Stimulated activated naive B cell treated with anti-CD40 and anti-IgM and Interleukin-4, amounts not matched to agents 10 μg/mL and 1 μg/mL and 100 μg/mL, for 72 hours (primary cell): ENCODE measurements around the gene FARP1.
"Not testable (repeated sequence)": the region's sequence is repeated elsewhere in the genome, so short reads cannot be mapped to it uniquely, and the experiment has no call there.

Source experiments
- ATAC-seq, 2 donors: fragments of 150-1000 bp; cut with Tn5 transposase; replicated peaks; 2 replicates each; pipeline ENCODE4 v1.10.0; 2021; ENCODE audit warnings: moderate library complexity in 1 of 2
- DNase-seq: peaks from one replicate; pipeline ENCODE4 v3.0.0; 2021
- H3K27ac Mint-ChIP-seq: one replicate; pipeline ENCODE4 v1.8.0; 2022; ENCODE audit warnings: mild to moderate bottlenecking, mixed read lengths
- H3K27me3 Mint-ChIP-seq, 2 donors: one replicate each; pipeline ENCODE4 v1.8.0; 2022; ENCODE audit warnings: mixed read lengths in 2 of 2
- H3K36me3 Mint-ChIP-seq, 2 donors: one replicate each; pipeline ENCODE4 v1.8.0; 2022; ENCODE audit warnings: mixed read lengths in 2 of 2, mild to moderate bottlenecking in 1 of 2
- H3K4me1 Mint-ChIP-seq, 2 donors: one replicate each; pipeline ENCODE4 v1.8.0; 2022; ENCODE audit warnings: mixed read lengths in 2 of 2, mild to moderate bottlenecking in 1 of 2
- H3K4me3 Mint-ChIP-seq, 2 donors: one replicate each; pipeline ENCODE4 v1.8.0; 2022; ENCODE audit warnings: mild to moderate bottlenecking in 2 of 2, mixed read lengths in 2 of 2, moderate library complexity in 1 of 2
- H3K9me3 Mint-ChIP-seq, 2 donors: one replicate each; pipeline ENCODE4 v1.8.0; 2022; ENCODE audit warnings: mixed read lengths in 2 of 2, mild to moderate bottlenecking in 1 of 2

The FARP1 gene

DNA sequence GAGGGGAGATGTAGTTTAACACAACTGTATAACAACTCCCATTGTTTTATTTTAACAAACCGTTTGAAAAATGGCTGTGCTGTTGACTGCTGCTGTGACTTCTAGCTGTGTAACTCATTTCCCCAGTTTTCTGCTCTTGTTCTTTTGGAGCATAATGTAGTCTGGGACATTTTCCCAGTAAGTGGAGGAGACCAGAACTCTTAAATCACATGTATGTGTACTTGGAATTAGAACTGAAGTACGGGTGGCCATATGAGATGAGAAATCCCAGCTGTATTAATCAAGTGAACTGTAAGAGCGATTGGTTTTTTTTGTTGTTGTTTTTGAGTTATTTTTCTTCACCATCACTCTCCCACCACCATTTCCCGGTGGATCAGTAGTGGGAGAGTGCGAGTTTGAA lies 83.6 kb downstream of the FARP1 start:
- ATAC-seq = no peak
- DNase-seq = no peak
- peaks cover 3 to 4% of the 10 kb centered on the region in 2 donors for H3K27me3 Mint-ChIP-seq
- peaks cover 0 to 1% of the 10 kb centered on the region in 2 donors for H3K36me3 Mint-ChIP-seq
- H3K9me3 Mint-ChIP-seq = peaks cover 1 to 5% of the 10 kb centered on the region in 2 donors
- H3K4me1 Mint-ChIP-seq = no peaks in the 10 kb centered on the region
- no peak overlapping the region for H3K27ac Mint-ChIP-seq
- H3K4me3 Mint-ChIP-seq = no peak overlapping the region

DNA sequence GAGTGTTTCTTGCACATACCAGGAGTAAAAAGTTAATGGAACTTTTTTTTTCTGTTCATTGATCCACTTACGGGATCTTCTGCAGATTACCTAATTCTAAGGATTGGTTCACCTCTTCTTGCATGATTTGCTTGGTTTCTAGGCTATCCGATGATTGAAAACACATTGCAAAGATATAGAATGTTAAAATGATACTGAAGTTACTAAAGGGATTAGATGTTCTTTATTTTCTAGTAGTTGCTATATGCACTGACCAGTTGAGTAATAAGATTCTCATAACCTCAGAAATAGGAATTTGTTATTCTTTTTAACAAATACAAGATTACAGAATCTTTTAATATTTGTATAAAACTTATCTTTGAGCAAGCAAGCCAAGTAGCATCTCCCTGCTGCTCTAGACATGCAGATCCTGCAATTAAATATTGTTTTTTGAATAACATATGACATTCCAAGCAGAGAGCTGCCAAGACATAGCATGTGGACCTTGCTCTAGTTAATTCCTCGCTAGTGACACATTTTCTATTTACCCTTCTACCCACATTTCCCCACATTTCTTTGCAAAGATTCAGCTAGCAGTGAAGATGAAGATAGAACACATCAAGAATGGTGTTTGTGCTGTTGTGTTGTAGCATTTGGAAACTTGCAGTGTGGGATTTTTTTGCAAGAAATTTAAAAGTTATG lies 85.9 kb downstream of the FARP1 start:
- peaks cover 3 to 4% of the 10 kb centered on the region in 2 donors for H3K27me3 Mint-ChIP-seq
- no peak for DNase-seq
- no peak overlapping the region for H3K27ac Mint-ChIP-seq
- H3K9me3 Mint-ChIP-seq = peaks cover 1 to 5% of the 10 kb centered on the region in 2 donors
- H3K36me3 Mint-ChIP-seq = peaks cover 0 to 1% of the 10 kb centered on the region in 2 donors
- ATAC-seq = no peak
- no peaks in the 10 kb centered on the region for H3K4me1 Mint-ChIP-seq
- no peak overlapping the region for H3K4me3 Mint-ChIP-seq

DNA sequence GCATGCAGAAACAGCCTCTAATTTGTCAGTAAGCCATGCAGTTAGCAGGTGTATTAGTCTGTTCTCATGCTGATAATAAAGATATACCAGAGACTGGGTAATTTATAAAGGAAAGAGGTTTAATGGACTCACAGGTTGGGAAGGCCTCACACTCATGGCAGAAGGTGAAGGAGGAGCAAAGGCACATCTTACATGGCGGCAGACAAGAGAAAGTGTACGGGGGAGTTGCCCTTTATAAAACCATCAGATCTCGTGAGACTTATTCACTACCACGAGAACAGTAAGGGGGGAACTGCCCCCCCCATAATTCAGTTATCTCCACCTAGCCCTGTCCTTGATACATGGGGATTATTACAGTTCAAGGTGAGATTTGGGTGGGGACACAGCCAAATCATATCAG lies 87.9 kb downstream of the FARP1 start:
- not testable (repeated sequence) for H3K27me3 Mint-ChIP-seq, H3K4me1 Mint-ChIP-seq, ATAC-seq, H3K4me3 Mint-ChIP-seq, DNase-seq, H3K36me3 Mint-ChIP-seq, H3K9me3 Mint-ChIP-seq, H3K27ac Mint-ChIP-seq

DNA sequence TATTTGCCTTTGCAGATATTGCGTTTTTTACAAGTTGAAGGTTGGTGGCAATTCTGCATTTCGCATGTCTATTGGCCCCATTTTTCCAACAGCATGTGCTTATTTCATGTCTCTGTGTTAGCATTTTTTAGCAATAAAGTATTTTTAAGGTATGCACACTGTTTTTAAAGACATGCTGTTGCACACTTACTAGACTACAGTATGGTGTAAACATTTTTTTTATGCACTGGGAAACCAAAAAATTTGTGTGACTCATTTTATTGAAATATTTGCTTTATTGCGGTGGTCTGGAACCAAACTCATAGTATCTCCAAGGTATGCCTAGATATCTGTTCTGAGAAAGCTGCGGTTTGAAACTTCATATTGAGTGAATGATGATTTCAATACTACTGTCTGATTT lies 89.6 kb downstream of the FARP1 start:
- no peaks in the 10 kb centered on the region for H3K4me1 Mint-ChIP-seq
- H3K4me3 Mint-ChIP-seq = no peak overlapping the region
- peaks cover 0 to 3% of the 10 kb centered on the region in 2 donors for H3K27me3 Mint-ChIP-seq
- DNase-seq (no peak), ATAC-seq (no peak)
- peaks cover 0 to 1% of the 10 kb centered on the region in 2 donors for H3K36me3 Mint-ChIP-seq
- no peak overlapping the region for H3K27ac Mint-ChIP-seq
- H3K9me3 Mint-ChIP-seq = peaks cover 1 to 5% of the 10 kb centered on the region in 2 donors

DNA sequence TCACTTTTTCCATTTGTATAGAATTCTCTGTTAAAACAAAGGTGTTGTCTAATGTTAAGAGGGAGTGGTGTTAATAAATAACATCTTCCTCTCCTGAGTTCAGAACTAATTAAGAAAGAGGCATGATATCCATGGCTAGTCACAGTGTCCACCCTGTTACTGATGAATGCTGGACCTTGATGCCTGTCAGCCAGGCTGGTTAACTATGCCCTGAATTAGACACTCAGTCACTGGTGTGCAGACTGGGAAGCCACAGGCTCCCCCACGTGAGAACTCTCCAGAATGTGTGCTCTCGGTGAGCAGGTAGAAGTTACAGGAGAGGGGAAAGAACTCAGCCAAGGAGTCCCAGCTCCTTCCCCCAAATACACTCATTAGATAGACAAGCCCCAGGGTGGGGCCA lies 90.2 kb downstream of the FARP1 start:
- H3K36me3 Mint-ChIP-seq = peaks cover 0 to 1% of the 10 kb centered on the region in 2 donors
- H3K4me1 Mint-ChIP-seq = no peaks in the 10 kb centered on the region
- ATAC-seq = no peak
- no peak overlapping the region for H3K4me3 Mint-ChIP-seq
- peaks cover 1 to 5% of the 10 kb centered on the region in 2 donors for H3K9me3 Mint-ChIP-seq
- H3K27me3 Mint-ChIP-seq = peaks cover 0 to 3% of the 10 kb centered on the region in 2 donors
- H3K27ac Mint-ChIP-seq = no peak overlapping the region
- DNase-seq = no peak

DNA sequence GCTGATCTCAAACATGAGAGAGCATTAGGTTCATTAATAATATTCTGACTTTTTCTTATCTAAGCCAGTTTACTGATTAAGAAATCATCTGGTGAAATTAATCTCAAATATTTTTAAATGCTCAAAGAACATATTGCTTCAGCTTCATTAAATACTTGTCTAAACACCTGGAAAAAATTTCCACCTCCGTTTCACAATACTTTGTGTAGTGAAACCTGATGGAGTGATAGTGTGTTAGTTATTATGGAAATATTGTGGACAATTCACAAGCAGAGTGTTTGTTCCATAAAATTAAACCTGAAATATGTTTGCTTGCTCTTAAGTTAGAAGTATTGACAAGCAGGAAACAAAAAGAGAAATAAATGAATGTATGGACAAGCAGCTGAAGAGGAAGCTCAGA lies 91.5 kb downstream of the FARP1 start:
- Mint-ChIP-seq H3K27me3 (peaks cover 0 to 3% of the 10 kb centered on the region in 2 donors), H3K9me3 (peaks cover 0 to 5% of the 10 kb centered on the region in 2 donors), H3K4me1 (peaks cover 0 to 3% of the 10 kb centered on the region in 2 donors), H3K36me3 (peaks cover 0 to 1% of the 10 kb centered on the region in 2 donors), H3K4me3 (no peak overlapping the region), H3K27ac (no peak overlapping the region)
- ATAC-seq (no peak), DNase-seq (no peak)

DNA sequence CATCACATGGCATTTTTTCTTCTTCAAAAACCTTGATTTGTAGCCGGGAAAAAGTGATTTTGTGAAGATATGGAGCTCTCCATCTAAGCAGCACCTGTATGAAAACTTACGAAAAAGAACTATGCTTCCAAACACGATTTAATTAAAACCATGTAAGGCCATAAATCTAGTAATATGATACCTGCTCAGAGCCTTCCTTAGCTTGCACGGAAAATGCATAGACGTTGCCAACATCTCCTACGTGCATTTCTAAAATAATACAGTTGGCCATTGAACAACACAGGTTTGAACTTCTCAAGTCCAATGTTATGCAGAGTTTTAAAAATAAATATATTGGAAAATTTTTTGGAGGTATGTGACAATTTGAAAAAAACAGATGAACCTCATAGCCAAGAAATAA lies 93.3 kb downstream of the FARP1 start:
- DNase-seq (no peak), ATAC-seq (no peak)
- H3K4me3 Mint-ChIP-seq = no peak overlapping the region
- H3K27ac Mint-ChIP-seq = no peak overlapping the region
- peaks cover 0 to 3% of the 10 kb centered on the region in 2 donors for H3K27me3 Mint-ChIP-seq
- peaks cover 0 to 2% of the 10 kb centered on the region in 2 donors for H3K36me3 Mint-ChIP-seq
- H3K4me1 Mint-ChIP-seq = peaks cover 0 to 4% of the 10 kb centered on the region in 2 donors
- H3K9me3 Mint-ChIP-seq = no peaks in the 10 kb centered on the region

DNA sequence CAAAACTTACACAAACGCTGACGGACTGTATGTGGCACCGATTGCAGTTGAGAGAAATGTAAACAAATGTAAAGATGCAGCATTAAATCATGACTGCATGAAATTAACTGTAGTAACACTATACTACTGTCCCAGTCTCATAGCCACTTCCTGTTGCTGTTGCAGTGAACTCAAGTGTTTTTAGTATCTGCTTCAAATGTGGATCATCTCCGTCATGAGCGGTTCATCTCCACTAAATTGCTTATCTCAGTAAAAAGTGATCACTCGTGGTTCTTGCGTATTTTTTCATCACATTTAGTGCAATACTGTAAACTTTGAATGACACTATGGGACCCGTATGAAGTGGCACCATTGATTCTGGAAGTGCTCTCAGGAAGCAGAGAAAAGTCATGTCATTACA lies 94.4 kb downstream of the FARP1 start:
- Mint-ChIP-seq H3K27ac (no peak overlapping the region), H3K4me3 (no peak overlapping the region), H3K4me1 (peaks cover 0 to 4% of the 10 kb centered on the region in 2 donors), H3K27me3 (peaks cover 0 to 3% of the 10 kb centered on the region in 2 donors), H3K36me3 (peaks cover 0 to 2% of the 10 kb centered on the region in 2 donors), H3K9me3 (no peaks in the 10 kb centered on the region)
- ATAC-seq = no peak
- DNase-seq = no peak

DNA sequence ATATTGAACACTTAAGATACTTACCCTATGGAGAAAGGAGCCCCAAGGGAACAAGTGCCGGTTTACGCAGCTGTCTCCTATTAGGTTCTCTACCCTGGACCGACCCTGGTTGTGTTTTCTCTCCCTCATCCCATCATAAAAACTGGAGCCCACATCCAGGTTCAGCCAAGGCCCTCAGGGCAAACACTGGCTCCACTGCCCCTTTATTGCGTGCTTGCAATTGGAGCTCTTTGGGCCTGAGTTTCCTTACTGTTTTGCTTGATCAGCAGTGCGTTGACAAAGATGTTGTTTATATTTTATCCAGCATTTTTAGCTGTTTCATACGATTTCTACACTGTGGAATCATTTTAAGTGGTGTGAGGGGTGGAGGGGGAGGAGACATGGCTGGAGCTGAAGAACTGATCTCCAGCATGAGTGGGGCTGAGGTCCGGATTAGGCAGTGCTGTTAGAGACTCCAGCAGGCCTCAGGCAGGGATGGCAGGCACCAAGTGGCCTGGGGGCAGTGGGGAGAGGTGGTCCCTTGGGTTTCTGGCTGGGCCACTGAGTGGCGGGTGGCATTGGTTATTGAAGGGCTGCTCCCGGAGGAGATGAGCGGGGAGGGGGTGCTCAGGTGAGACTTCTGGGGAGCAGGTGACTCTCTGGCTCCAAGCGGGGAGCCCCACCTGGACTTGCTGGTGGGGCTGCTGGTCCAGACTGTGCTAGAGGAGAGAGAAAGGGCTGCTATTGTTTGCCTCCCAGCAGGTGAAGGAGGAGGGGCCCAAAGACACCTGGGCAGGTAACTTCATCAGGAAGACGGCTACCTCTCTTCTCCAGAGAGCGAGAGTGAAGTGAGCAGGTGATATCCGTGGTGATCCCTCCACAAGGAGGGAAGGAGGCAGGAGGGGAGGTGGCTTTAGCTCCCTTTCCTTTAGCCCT lies 96.5 kb downstream of the FARP1 start:
- Mint-ChIP-seq H3K4me1 (peaks cover 0 to 4% of the 10 kb centered on the region in 2 donors), H3K27ac (no peak overlapping the region), H3K4me3 (no peak overlapping the region), H3K36me3 (peaks cover 0 to 2% of the 10 kb centered on the region in 2 donors), H3K9me3 (no peaks in the 10 kb centered on the region), H3K27me3 (peaks cover 0 to 3% of the 10 kb centered on the region in 2 donors)
- ATAC-seq (no peak), DNase-seq (no peak)

DNA sequence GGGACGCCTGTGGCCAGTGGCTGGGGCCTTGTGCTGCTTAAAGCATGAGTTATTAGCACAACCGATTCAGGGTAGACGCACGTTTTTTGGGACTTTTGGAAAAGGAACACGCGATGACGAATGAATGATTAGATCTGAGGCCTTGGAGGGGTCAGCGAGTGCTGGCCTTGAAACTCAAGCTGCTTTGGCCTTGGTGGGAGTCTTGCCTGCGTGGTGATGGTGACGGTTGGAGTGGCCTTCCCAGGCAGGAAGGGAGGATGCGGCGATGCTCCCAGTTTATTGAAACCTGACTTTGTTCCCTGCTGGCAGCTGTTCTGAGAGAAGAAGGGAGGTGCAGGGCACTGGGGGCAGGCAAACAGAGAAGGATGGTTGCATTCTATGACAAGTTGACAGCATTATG lies 97.2 kb downstream of the FARP1 start:
- ATAC-seq (no peak), DNase-seq (no peak)
- H3K36me3 Mint-ChIP-seq = peaks cover 0 to 2% of the 10 kb centered on the region in 2 donors
- peaks cover 0 to 4% of the 10 kb centered on the region in 2 donors for H3K4me1 Mint-ChIP-seq
- no peak overlapping the region for H3K27ac Mint-ChIP-seq
- no peak overlapping the region for H3K4me3 Mint-ChIP-seq
- H3K27me3 Mint-ChIP-seq = peaks cover 0 to 3% of the 10 kb centered on the region in 2 donors
- no peaks in the 10 kb centered on the region for H3K9me3 Mint-ChIP-seq

DNA sequence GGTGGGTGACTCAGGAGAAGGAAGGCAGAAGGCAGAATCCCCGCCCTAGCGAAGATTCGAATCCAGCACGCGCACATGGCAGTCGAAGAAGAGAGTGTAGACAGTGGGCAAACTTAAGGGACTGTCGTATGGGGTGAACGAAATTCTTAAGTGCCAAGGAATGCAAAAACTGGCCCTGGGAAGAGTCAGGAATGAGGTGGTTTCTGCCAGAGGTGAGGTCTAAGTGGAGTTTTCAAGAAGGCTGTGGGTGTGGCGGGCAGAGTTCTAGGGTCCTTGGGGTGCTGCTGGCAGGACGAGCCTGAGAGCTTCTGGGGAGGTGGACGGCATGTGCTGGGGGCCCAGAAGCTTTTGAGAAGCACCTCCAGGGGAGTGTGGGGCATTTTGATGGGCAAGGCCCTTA lies 98.1 kb downstream of the FARP1 start:
- Mint-ChIP-seq H3K4me1 (peaks cover 0 to 4% of the 10 kb centered on the region in 2 donors), H3K27ac (no peak overlapping the region), H3K4me3 (no peak overlapping the region), H3K9me3 (no peaks in the 10 kb centered on the region), H3K27me3 (peaks cover 0 to 3% of the 10 kb centered on the region in 2 donors), H3K36me3 (peaks cover 0 to 2% of the 10 kb centered on the region in 2 donors)
- DNase-seq = no peak
- ATAC-seq = no peak

DNA sequence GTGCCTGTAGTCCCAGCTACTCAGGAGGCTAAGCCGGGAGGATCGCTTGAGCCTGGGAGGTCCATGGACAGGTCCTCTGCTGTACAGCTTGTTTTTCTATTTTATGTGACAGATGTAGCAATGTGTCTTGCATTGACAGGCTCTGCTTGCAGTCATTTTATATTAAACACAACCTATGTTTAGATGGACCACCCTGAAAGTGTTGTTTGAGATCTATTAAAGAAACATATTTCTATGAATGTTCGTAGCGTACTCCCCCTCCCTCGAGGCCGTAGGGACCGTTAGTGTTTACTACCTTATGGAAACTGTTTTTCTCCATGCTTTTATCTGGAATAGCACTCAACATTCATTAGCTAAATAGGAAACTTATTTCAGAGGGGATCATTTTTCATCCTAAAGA lies 99.1 kb downstream of the FARP1 start:
- H3K36me3 Mint-ChIP-seq = peaks cover 0 to 2% of the 10 kb centered on the region in 2 donors
- H3K9me3 Mint-ChIP-seq = no peaks in the 10 kb centered on the region
- ATAC-seq = no peak
- no peak for DNase-seq
- H3K27me3 Mint-ChIP-seq = peaks cover 0 to 3% of the 10 kb centered on the region in 2 donors
- no peak overlapping the region for H3K4me3 Mint-ChIP-seq
- peaks cover 0 to 4% of the 10 kb centered on the region in 2 donors for H3K4me1 Mint-ChIP-seq
- no peak overlapping the region for H3K27ac Mint-ChIP-seq

DNA sequence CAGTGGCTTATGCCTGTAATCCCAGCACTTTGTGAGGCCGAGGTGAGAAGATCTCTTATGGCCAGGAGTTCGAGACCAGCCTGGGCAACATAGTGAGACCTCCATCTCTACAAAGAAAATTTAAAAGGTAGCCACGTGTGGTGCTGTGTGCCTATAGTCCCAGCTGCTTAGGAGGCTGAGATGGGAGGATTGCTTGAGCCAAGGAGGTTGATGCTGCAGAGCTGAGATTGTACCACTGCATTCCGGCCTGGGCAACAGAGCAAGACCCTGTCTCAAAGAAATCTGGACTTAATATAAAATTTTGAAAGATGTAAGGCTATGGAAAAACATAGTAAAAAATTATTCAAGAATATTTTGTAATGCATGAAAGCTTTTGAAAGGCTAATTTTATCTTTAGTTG lies 99.5 kb downstream of the FARP1 start:
- Mint-ChIP-seq H3K27ac (no peak overlapping the region), H3K9me3 (no peaks in the 10 kb centered on the region), H3K27me3 (peaks cover 4 to 7% of the 10 kb centered on the region in 2 donors), H3K36me3 (peaks cover 0 to 2% of the 10 kb centered on the region in 2 donors), H3K4me1 (peaks cover 0 to 4% of the 10 kb centered on the region in 2 donors), H3K4me3 (no peak overlapping the region)
- ATAC-seq = no peak
- DNase-seq = no peak

DNA sequence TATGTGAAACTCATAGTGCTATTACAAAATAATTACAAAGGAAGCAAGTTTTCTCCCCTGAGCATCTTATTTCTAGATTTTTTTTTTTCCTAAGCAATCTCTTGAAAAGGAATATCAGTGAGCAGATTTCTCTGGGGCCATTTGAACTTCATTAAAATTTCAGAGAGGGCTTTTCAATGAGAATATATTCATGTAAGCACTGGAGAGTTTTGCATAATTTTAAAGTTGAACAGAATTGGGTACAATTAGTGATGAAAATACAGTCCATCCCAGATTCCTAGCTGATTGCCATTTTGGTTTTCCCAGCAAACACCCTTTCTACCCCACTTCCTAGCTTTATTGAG lies 101.0 kb downstream of the FARP1 start:
- Mint-ChIP-seq H3K9me3 (no peaks in the 10 kb centered on the region), H3K27ac (no peak overlapping the region), H3K36me3 (peaks cover 0 to 2% of the 10 kb centered on the region in 2 donors), H3K4me1 (peaks cover 0 to 4% of the 10 kb centered on the region in 2 donors), H3K4me3 (no peak overlapping the region), H3K27me3 (peaks cover 6 to 8% of the 10 kb centered on the region in 2 donors)
- DNase-seq (no peak), ATAC-seq (no peak)
